NCI-H748 (cell line): ENCODE data around the gene YKT6.

ENCODE experiments used
- DNase-seq: peaks from one replicate; lab custom pipeline; 2025; ENCODE audit not compliant: unreplicated experiment; lab: John Stamatoyannopoulos, UW

YKT6 gene

GRCh38 chr7:44231088-44231487 is 30.3 kb downstream of the YKT6 start:
- DNase-seq, result no peak

GRCh38 chr7:44232396-44232795 is 31.6 kb downstream of the YKT6 start:
- DNase-seq, result no peak

- no peak for DNase-seq
These were observed 32.3 kb downstream of the YKT6 start for GRCh38 chr7:44232901-44233715.

- no peak for DNase-seq
These were observed 34.3 kb downstream of the YKT6 start for GRCh38 chr7:44235066-44235465.

GRCh38 chr7:44235582-44236332 is 35.0 kb downstream of the YKT6 start:
- peak; percentile 54 for DNase-seq

GRCh38 chr7:44236333-44236728 is 35.6 kb downstream of the YKT6 start:
- no peak for DNase-seq

- no peak for DNase-seq
These were observed 36.9 kb downstream of the YKT6 start for GRCh38 chr7:44237696-44238095.

GRCh38 chr7:44238116-44238695 is 37.4 kb downstream of the YKT6 start:
- no peak for DNase-seq

GRCh38 chr7:44239361-44239760 is 38.6 kb downstream of the YKT6 start:
- no peak for DNase-seq

GRCh38 chr7:44240376-44240775 is 39.6 kb downstream of the YKT6 start:
- DNase-seq, result no peak

GRCh38 chr7:44240983-44241510 is 40.3 kb downstream of the YKT6 start:
- DNase-seq, result peak; percentile 69

- DNase-seq, result no peak
These were observed 41.3 kb downstream of the YKT6 start for GRCh38 chr7:44242091-44242490.

- peak; percentile 22 for DNase-seq
These were observed 43.5 kb downstream of the YKT6 start for GRCh38 chr7:44244282-44244681.

GRCh38 chr7:44246396-44247113 is 45.8 kb downstream of the YKT6 start:
- no peak for DNase-seq

- peak; percentile 8 for DNase-seq
These were observed 47.3 kb downstream of the YKT6 start for GRCh38 chr7:44247868-44248651.

- no peak for DNase-seq
These were observed 49.0 kb downstream of the YKT6 start for GRCh38 chr7:44249639-44250234.

- no peak for DNase-seq
These were observed 50.5 kb downstream of the YKT6 start for GRCh38 chr7:44251269-44251668.

GRCh38 chr7:44251881-44252280 is 51.1 kb downstream of the YKT6 start:
- no peak for DNase-seq

- DNase-seq, result no peak
These were observed 55.7 kb downstream of the YKT6 start for GRCh38 chr7:44256459-44256858.

GRCh38 chr7:44257213-44257612 is 56.4 kb downstream of the YKT6 start:
- DNase-seq, result no peak
